ENCODE measurements around the gene FAM193B.

FAM193B gene

DNA sequence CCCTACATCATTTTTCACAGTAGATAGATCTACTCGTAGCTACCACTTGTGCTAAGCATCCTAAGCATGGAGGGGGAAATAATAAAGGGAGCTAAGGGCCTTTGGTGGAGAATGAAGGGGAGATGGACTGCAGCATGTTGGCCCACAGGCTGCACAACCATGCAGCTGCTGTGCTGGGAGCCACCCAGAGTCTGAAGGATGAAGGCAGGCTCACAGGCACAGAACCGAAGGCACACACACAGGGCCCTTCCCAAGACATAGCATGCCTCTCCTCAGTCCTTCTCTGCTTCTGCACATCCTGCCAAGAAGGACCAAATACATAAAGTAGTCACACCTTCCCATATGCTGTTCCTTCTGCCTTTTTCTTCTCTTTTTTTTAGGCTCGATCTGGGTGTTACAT, 6.6 kb downstream of the FAM193B start:
- Histone ChIP-seq H3K4me2 (no peak overlapping the region), H3K36me3 (ENCODE audit: insufficient read depth) (no peaks in the 10 kb centered on the region), H3K27me3 (ENCODE audit: insufficient read depth, low read depth) (no peaks in the 10 kb centered on the region), H3K4me1 (ENCODE audit: low read depth, poor library complexity, severe bottlenecking) (peaks cover under 1% of the 10 kb centered on the region), H4K20me1 (ENCODE audit: insufficient read depth) (no peaks in the 10 kb centered on the region), H3K79me2 (ENCODE audit: insufficient read depth, low read depth) (peaks cover 9% of the 10 kb centered on the region; the same call in 1 of the 2 replicates), H3K27ac (no peak overlapping the region), H3K4me3 (IDR thresholded peaks at IDR 0.05; ENCODE audit: insufficient read depth, low read depth, low read length) (no peak overlapping the region), H2AFZ (ENCODE audit: low read depth) (no peak overlapping the region), H3K9ac (no peak overlapping the region)
- TF ChIP-seq, protein P1, sequence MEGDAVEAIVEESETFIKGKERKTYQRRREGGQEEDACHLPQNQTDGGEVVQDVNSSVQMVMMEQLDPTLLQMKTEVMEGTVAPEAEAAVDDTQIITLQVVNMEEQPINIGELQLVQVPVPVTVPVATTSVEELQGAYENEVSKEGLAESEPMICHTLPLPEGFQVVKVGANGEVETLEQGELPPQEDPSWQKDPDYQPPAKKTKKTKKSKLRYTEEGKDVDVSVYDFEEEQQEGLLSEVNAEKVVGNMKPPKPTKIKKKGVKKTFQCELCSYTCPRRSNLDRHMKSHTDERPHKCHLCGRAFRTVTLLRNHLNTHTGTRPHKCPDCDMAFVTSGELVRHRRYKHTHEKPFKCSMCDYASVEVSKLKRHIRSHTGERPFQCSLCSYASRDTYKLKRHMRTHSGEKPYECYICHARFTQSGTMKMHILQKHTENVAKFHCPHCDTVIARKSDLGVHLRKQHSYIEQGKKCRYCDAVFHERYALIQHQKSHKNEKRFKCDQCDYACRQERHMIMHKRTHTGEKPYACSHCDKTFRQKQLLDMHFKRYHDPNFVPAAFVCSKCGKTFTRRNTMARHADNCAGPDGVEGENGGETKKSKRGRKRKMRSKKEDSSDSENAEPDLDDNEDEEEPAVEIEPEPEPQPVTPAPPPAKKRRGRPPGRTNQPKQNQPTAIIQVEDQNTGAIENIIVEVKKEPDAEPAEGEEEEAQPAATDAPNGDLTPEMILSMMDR (conservative IDR thresholded peaks at IDR 0.05; ENCODE audit: low read depth, low read length), result no peak

DNA sequence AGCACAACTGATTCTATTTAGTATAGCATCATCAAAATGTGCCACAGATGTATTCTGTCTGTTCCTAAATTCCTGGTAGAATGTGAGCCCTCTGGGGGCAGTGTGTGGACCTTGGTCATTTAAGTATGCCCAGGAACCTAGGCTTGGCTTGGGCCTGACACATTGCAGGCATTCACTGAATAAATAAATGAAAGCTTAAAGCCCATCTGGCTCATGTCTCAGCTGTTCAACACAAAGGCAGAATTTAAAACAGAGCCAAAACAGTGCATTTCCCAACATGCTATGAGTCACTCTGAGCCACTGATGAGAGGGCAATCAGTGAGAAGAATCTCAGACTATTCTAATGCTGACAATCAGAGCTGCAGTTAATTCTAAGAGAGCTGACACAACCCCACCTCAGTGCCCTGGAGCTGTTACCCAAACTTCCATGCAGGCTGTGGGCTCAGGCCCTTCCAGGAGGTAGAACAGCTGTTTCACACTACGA, 8.1 kb downstream of the FAM193B start:
- TF ChIP-seq, protein P1 (conservative IDR thresholded peaks at IDR 0.05; ENCODE audit: low read depth, low read length), result no peak
- Histone ChIP-seq H3K9ac (no peak overlapping the region), H3K27me3 (ENCODE audit: insufficient read depth, low read depth) (no peaks in the 10 kb centered on the region), H4K20me1 (ENCODE audit: insufficient read depth) (no peaks in the 10 kb centered on the region), H3K27ac (no peak overlapping the region), H3K79me2 (ENCODE audit: insufficient read depth, low read depth) (peaks cover 4% of the 10 kb centered on the region; the same call in 1 of the 2 replicates), H3K36me3 (ENCODE audit: insufficient read depth) (no peaks in the 10 kb centered on the region), H3K4me1 (ENCODE audit: low read depth, poor library complexity, severe bottlenecking) (no peaks in the 10 kb centered on the region), H3K4me3 (IDR thresholded peaks at IDR 0.05; ENCODE audit: insufficient read depth, low read depth, low read length) (no peak overlapping the region), H3K4me2 (no peak overlapping the region), H2AFZ (ENCODE audit: low read depth) (no peak overlapping the region)

DNA sequence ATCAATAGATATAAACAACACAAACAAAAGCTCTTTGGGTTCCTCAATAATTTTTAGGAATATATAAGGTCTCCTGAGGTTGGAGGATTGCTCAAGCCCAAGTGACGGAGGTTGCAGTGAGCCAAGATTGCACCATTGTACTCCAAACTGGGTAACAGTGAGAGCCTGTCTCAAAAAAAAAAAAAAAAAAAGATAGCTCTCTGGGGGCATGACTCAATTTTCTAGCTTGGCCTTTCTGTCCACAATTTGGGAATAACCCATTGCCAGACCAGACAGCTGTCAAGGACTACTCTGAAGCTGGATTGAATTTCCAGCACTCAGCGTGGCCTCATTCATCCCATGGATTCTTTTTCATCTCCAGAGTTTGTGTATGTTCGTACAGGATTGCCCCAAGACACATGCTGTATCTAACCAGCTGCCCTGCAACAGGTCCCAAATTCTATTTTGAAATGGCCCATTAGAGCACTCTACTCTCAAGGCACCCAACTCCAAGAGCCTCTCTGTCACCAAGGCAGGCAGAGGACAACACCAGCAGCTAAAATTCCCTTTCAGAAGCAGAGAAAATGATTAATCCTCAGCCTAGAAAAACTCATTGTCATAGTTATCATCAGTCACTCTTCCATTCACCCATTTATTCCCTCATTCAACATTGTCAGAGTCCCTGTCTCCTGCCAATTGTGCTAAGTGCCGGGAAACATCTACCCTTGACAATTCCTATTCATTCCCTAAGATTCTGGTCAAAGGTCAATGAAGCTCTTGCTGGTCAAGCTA, 8.7 kb downstream of the FAM193B start:
- no peak overlapping the region for H3K4me3 ChIP-seq (IDR thresholded peaks at IDR 0.05; ENCODE audit: insufficient read depth, low read depth, low read length)
- no peaks in the 10 kb centered on the region for H3K4me1 ChIP-seq (ENCODE audit: low read depth, poor library complexity, severe bottlenecking)
- H3K4me2 ChIP-seq, result no peak overlapping the region
- no peak overlapping the region for H3K27ac ChIP-seq
- H3K9ac ChIP-seq, result no peak overlapping the region
- H4K20me1 ChIP-seq (ENCODE audit: insufficient read depth), result no peaks in the 10 kb centered on the region
- TF ChIP-seq, protein P1 (conservative IDR thresholded peaks at IDR 0.05; ENCODE audit: low read depth, low read length), result no peak
- no peaks in the 10 kb centered on the region for H3K27me3 ChIP-seq (ENCODE audit: insufficient read depth, low read depth)
- no peak overlapping the region for H2AFZ ChIP-seq (ENCODE audit: low read depth)
- no peaks in the 10 kb centered on the region for H3K36me3 ChIP-seq (ENCODE audit: insufficient read depth)
- H3K79me2 ChIP-seq (ENCODE audit: insufficient read depth, low read depth), result peaks cover 4% of the 10 kb centered on the region; the same call in 1 of the 2 replicates

DNA sequence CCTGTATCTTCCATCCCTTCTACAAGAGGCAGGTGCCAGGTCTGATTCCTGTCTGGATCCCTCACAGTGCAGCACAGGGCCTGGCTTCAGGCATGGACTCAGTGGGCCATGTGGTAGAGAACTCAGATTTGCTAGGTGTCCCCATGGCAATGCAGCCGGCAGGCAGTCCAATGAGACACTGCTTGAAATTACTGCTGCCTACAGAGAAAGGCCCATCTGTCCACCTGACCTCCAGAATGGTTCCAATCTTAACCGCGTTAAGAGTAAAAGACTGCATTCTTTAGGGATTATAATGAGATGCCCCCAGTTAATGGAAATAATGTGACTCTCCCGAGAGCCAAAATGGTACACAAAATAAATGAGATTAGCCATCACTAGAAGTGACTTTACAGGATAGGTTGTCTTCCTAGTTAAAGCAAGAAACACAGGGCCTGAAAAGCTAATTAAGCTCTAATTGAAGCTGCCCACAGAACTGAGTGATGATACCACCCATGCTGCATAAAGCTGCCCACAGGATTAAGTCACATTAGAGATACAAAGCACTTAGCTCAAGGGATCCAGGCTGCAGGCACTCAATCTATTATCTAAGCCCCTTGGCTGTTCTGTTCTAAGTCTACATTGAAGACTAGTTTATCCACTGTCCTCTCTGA, 11.4 kb downstream of the FAM193B start:
- Histone ChIP-seq H2AFZ (ENCODE audit: low read depth) (no peak overlapping the region), H3K36me3 (ENCODE audit: insufficient read depth) (no peaks in the 10 kb centered on the region), H3K9ac (no peak overlapping the region), H3K4me1 (ENCODE audit: low read depth, poor library complexity, severe bottlenecking) (no peaks in the 10 kb centered on the region), H3K4me2 (no peak overlapping the region), H3K27me3 (ENCODE audit: insufficient read depth, low read depth) (no peaks in the 10 kb centered on the region), H3K79me2 (ENCODE audit: insufficient read depth, low read depth) (no peaks in the 10 kb centered on the region), H3K27ac (no peak overlapping the region), H3K4me3 (IDR thresholded peaks at IDR 0.05; ENCODE audit: insufficient read depth, low read depth, low read length) (no peak overlapping the region), H4K20me1 (ENCODE audit: insufficient read depth) (no peaks in the 10 kb centered on the region)
- TF ChIP-seq, protein P1 (conservative IDR thresholded peaks at IDR 0.05; ENCODE audit: low read depth, low read length), result no peak

Measured in KMS-11 (cell line).